Activated T-helper 1 cell treated with Interleukin-2 at 50 U/mL for 16 hours (primary cell): ENCODE measurements around the gene PPP2R5D.
"Not testable (repeated sequence)": the region's sequence is repeated elsewhere in the genome, so short reads cannot be mapped to it uniquely, and the experiment has no call there.

Source experiments
- DNase-seq: peaks from one replicate; pipeline ENCODE4 v3.0.0-alpha.2; 2020; ENCODE audit warnings: low read depth

PPP2R5D gene

GRCh38 chr6:43032326-43032725, 48.0 kb downstream of the PPP2R5D start:
- DNase-seq, result no peak

- no peak for DNase-seq
Observed at GRCh38 chr6:43033496-43034189, 49.3 kb downstream of the PPP2R5D start.

GRCh38 chr6:43034190-43034525, 49.8 kb downstream of the PPP2R5D start:
- DNase-seq, result no peak

GRCh38 chr6:43035495-43036194, 51.3 kb downstream of the PPP2R5D start:
- DNase-seq, result no peak

GRCh38 chr6:43036712-43037111, 52.3 kb downstream of the PPP2R5D start:
- no peak for DNase-seq

GRCh38 chr6:43037197-43037596, 52.8 kb downstream of the PPP2R5D start:
- DNase-seq, result no peak

- no peak for DNase-seq
Observed at GRCh38 chr6:43037706-43038105, 53.3 kb downstream of the PPP2R5D start.

- no peak for DNase-seq
Observed at GRCh38 chr6:43038727-43039126, 54.4 kb downstream of the PPP2R5D start.

GRCh38 chr6:43040542-43041257, 56.3 kb downstream of the PPP2R5D start:
- DNase-seq, result no peak

- not testable (repeated sequence) for DNase-seq
Observed at GRCh38 chr6:43041475-43041874, 57.1 kb downstream of the PPP2R5D start.

GRCh38 chr6:43043310-43043709, 58.9 kb downstream of the PPP2R5D start:
- DNase-seq, result no peak

GRCh38 chr6:43045371-43045930, 61.1 kb downstream of the PPP2R5D start:
- DNase-seq, result no peak

GRCh38 chr6:43047998-43048397, 63.6 kb downstream of the PPP2R5D start:
- DNase-seq, result no peak

GRCh38 chr6:43050981-43051380, 66.6 kb downstream of the PPP2R5D start:
- no peak for DNase-seq

- no peak for DNase-seq
Observed at GRCh38 chr6:43052225-43052841, 68.0 kb downstream of the PPP2R5D start.

- DNase-seq, result no peak
Observed at GRCh38 chr6:43052842-43053544, 68.6 kb downstream of the PPP2R5D start.

GRCh38 chr6:43053545-43054205, 69.3 kb downstream of the PPP2R5D start, which contains the start of gene CUL7:
Gene CUL7, minus strand, starts transcription at chr6:43053851. Its CDS starts 1,063 bp downstream, at chr6:43052788.
- peak; percentile 88 for DNase-seq

GRCh38 chr6:43054206-43054943, 70.0 kb downstream of the PPP2R5D start:
- no peak for DNase-seq

GRCh38 chr6:43055966-43056365, 71.6 kb downstream of the PPP2R5D start:
- DNase-seq, result no peak

GRCh38 chr6:43058531-43058930, 74.2 kb downstream of the PPP2R5D start:
- DNase-seq, result no peak
